ENCODE measurements around the gene GRPEL2.

Gene GRPEL2

DNA sequence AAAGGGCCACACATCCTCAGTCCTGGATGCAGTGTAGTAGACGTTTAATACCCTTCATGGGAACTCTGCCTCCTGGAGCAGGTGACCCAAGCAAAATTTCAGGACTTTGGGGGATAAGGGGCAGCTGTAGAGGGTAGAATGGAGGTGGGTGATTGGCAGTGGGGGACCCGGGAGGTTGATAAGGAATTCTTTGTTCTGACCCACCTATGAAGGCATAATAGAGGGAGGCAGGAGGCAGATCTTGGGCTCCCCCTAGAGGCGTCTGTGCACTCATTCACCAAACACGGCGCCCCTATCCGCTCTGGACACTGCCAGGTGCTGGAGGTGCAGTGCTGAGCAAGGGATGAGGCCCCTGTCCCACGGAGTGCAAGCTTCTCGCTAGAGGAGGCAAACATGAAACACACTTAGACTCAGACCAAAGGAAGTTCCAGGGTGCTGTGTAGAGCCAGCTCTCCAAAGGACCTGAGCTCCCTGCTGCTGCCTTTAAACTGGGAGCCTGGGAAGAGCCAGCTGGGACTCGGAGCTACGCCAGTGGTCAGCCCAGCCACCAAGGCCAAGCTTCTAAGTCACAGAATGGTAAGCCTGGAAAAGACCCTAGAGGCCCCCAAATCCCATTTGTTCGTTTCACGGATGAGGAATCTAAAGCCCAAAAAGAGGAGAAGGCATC is 26.1 kb downstream of the GRPEL2 start:
- no peaks in the 10 kb centered on the region for H3K4me1 ChIP-seq (ENCODE audit: insufficient read depth, low read length)
- no peaks in the 10 kb centered on the region for H3K27me3 ChIP-seq (ENCODE audit: insufficient read depth, low read length, poor library complexity)
- no peak overlapping the region for H3K4me3 ChIP-seq (ENCODE audit: low read depth in 1 of 2, low read length in 2 of 2)
- DNase-seq (peak; percentile 65), ATAC-seq (ENCODE audit: insufficient read depth, low read depth) (peak; percentile 95)
- H3K4me2 ChIP-seq (ENCODE audit: insufficient read depth, low read length), result no peak overlapping the region
- H4K20me1 ChIP-seq (ENCODE audit: insufficient read depth, low read length), result no peaks in the 10 kb centered on the region
- H3K9me3 ChIP-seq (ENCODE audit: insufficient read depth, low read length, severe bottlenecking), result no peaks in the 10 kb centered on the region
- H2AFZ ChIP-seq (ENCODE audit: low read depth, low read length), result 0 out of 2 replicates have a peak overlapping the region, but pooled peaks have one; percentile 21
- no peaks in the 10 kb centered on the region for H3K79me2 ChIP-seq (ENCODE audit: insufficient read depth, low read length)
- no peaks in the 10 kb centered on the region for H3K36me3 ChIP-seq (ENCODE audit: insufficient read depth, low read length)
- no peak overlapping the region for H3K27ac ChIP-seq (ENCODE audit: low read length)
- H3K9ac ChIP-seq (ENCODE audit: low read depth, low read length), result no peak overlapping the region
- TF ChIP-seq CTCF (IDR thresholded peaks at IDR 0.05; ENCODE audit: borderline replicate concordance, extremely low read depth, low read length, poor library complexity, severe bottlenecking) (peak; percentile 88), EZH2 (IDR thresholded peaks at IDR 0.05; ENCODE audit: borderline replicate concordance, low read depth, low read length, severe bottlenecking) (no peak)

DNA sequence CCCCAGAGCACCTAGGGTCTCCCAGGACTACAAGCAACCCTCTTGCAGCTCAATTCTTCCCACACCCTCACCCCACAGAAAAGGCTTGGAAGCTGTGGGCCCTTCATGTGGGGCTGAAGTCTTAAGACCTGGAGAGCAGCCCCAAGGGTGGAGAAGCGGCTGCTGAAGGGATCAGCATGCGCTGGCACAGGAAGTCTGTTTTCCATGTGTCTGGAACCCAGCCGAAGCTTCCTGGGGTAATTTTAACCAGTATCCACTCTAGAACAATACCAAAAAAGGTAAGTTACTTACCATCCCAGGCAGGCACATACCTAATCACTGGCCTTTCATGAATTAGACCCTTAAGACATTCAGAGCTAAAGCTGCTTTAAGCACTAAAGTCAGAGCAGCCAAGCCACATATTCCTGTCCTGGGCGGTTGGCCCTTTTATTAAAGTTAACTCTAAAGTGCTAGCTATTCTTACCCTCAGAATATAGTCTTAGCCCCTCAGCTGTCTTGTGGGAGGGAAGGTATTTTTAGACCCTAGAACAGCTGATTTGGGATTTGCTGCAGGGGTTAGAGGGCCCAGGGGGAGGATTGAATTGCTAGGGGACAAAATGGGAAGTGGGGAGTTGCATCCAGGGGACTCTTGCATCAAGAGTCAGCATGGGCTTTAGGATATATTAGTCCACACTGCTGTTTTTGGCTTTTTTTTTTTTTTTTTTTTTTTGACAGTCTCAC is 26.9 kb downstream of the GRPEL2 start:
- H3K4me3 ChIP-seq (ENCODE audit: low read depth in 1 of 2, low read length in 2 of 2), result no peak overlapping the region
- no peaks in the 10 kb centered on the region for H4K20me1 ChIP-seq (ENCODE audit: insufficient read depth, low read length)
- H3K4me1 ChIP-seq (ENCODE audit: insufficient read depth, low read length), result no peaks in the 10 kb centered on the region
- H2AFZ ChIP-seq (ENCODE audit: low read depth, low read length), result no peak overlapping the region
- H3K27me3 ChIP-seq (ENCODE audit: insufficient read depth, low read length, poor library complexity), result no peaks in the 10 kb centered on the region
- ATAC-seq (ENCODE audit: insufficient read depth, low read depth) (no peak), DNase-seq (no peak)
- H3K4me2 ChIP-seq (ENCODE audit: insufficient read depth, low read length), result no peak overlapping the region
- no peaks in the 10 kb centered on the region for H3K36me3 ChIP-seq (ENCODE audit: insufficient read depth, low read length)
- no peaks in the 10 kb centered on the region for H3K9me3 ChIP-seq (ENCODE audit: insufficient read depth, low read length, severe bottlenecking)
- no peak for TF ChIP-seq CTCF (IDR thresholded peaks at IDR 0.05; ENCODE audit: borderline replicate concordance, extremely low read depth, low read length, poor library complexity, severe bottlenecking)
- no peak for TF ChIP-seq EZH2 (IDR thresholded peaks at IDR 0.05; ENCODE audit: borderline replicate concordance, low read depth, low read length, severe bottlenecking)
- no peaks in the 10 kb centered on the region for H3K79me2 ChIP-seq (ENCODE audit: insufficient read depth, low read length)
- no peak overlapping the region for H3K9ac ChIP-seq (ENCODE audit: low read depth, low read length)
- H3K27ac ChIP-seq (ENCODE audit: low read length), result no peak overlapping the region

DNA sequence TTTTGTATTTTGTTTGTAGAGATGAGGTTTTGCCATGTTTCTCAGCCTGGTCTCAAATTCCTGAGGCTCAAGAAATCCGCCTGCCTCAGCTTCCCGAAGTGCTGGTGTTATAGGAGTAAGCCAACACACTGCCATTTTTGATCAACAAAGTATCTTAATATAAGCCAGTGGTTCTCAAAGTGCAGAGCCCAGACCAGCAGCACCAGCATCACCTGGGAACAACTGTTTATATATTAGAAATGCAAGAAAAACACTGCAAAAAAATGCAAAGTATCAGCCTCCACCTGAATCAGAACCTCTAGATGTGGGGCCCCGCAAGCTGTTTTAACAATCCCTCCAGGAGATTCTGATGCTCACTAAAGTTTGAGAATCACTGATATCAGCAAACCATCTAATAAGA is 27.6 kb downstream of the GRPEL2 start:
- H3K36me3 ChIP-seq (ENCODE audit: insufficient read depth, low read length), result no peaks in the 10 kb centered on the region
- H4K20me1 ChIP-seq (ENCODE audit: insufficient read depth, low read length), result no peaks in the 10 kb centered on the region
- H3K27me3 ChIP-seq (ENCODE audit: insufficient read depth, low read length, poor library complexity), result no peaks in the 10 kb centered on the region
- DNase-seq, result no peak
- no peaks in the 10 kb centered on the region for H3K79me2 ChIP-seq (ENCODE audit: insufficient read depth, low read length)
- no peak overlapping the region for H3K27ac ChIP-seq (ENCODE audit: low read length)
- H3K4me3 ChIP-seq (ENCODE audit: low read depth in 1 of 2, low read length in 2 of 2), result no peak overlapping the region
- no peak overlapping the region for H3K9ac ChIP-seq (ENCODE audit: low read depth, low read length)
- TF ChIP-seq EZH2 (IDR thresholded peaks at IDR 0.05; ENCODE audit: borderline replicate concordance, low read depth, low read length, severe bottlenecking) (no peak), CTCF (IDR thresholded peaks at IDR 0.05; ENCODE audit: borderline replicate concordance, extremely low read depth, low read length, poor library complexity, severe bottlenecking) (no peak)
- ATAC-seq (ENCODE audit: insufficient read depth, low read depth), result no peak
- H2AFZ ChIP-seq (ENCODE audit: low read depth, low read length), result no peak overlapping the region
- H3K4me2 ChIP-seq (ENCODE audit: insufficient read depth, low read length), result no peak overlapping the region
- H3K4me1 ChIP-seq (ENCODE audit: insufficient read depth, low read length), result no peaks in the 10 kb centered on the region
- H3K9me3 ChIP-seq (ENCODE audit: insufficient read depth, low read length, severe bottlenecking), result no peaks in the 10 kb centered on the region

Data from DND-41 (cell line).